ENCODE results near the gene CD1C. TPM values are rescaled to one million over a fixed set of nuclear protein-coding genes. Genes with fewer than 3 reads are reported as not detected.
"Not testable (repeated sequence)": the region's sequence is repeated elsewhere in the genome, so short reads cannot be mapped to it uniquely, and the experiment has no call there.

Gene CD1C
- polyA plus RNA-seq, 12 donors = 0.57 to 2.7 (median 0.94) TPM; not detected in 2

- no peak for DNase-seq
Observed at GRCh38 chr1:158328426-158328825, 38.7 kb downstream of the CD1C start.

GRCh38 chr1:158329300-158329699, 39.6 kb downstream of the CD1C start:
- DNase-seq = no peak

GRCh38 chr1:158329733-158330132, 40.0 kb downstream of the CD1C start:
- no peak for DNase-seq

GRCh38 chr1:158330391-158331105, 40.8 kb downstream of the CD1C start:
- DNase-seq = no peak

DNA sequence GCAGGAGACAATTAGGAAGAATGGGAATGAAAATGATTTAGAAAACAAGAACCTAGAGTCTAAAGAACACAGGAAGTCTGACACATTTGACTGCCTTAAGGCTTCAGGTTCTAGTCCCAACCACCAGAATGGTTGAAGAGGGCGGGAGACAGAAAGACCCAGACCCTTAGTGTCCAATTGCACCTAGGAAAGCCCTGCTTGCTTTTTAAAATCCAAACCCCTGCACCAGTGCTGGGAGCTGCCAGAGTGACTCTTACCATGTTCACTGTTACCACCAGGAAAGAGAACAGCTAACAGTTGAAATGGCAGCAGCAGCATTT, 41.3 kb downstream of the CD1C start:
- no peak for DNase-seq

- DNase-seq = no peak
Observed at GRCh38 chr1:158331481-158332150, 41.9 kb downstream of the CD1C start, which contains the start of gene CD1B. Gene CD1B (minus strand): TSS chr1:158331531. CDS start chr1:158331423, 108 bp downstream.

DNA sequence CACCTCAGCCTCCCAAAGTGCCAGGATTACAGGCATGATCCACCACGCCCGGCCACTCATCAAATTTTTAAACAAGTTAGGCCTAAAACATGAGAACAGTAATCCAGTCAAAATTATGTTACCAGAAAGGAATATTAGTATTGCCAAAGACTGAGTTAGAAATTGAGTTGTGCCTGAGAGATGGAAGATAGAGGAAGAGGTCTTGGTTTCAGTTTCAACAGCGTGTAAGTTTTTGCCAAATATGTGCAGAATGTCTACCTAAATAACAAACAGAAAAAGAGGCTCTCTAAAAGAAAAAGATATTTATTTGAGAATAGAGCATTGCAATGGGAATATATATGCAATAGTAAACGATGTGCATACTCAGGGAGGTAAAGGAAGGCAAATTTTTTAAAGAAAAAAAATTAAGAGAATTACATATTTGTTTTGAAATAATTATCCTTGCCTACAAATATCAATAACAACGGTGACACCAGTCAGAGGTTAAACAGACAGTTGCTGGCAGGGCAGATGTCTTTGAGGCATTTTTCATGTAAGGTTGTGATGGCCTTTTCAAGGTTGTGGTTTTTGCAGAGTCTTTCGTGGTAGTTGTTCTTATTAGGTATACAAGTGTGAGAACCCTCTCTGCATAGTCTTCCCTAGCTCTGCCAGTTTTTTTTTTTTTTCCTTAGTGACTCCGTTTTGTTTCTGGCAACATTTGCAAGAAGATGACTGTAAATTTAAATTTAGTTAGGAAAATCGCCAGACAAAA, 43.9 kb downstream of the CD1C start:
- no peak for DNase-seq

GRCh38 chr1:158334526-158335212, 44.9 kb downstream of the CD1C start:
- no peak for DNase-seq

DNA sequence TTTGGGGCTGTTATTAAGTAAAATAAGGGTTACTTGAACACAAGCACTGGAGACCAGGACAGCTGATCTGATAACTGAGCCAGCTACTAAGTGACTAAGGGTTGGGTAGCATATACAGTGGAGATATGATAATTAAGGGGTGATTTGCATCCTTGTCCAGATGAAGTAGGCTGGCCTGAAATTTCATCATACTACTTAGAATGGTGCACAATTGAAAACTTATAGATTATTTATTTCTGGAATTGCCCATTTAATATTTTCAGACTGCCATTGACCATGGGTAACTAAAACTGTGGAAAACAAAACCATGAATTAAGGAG, 45.5 kb downstream of the CD1C start:
- DNase-seq = no peak

DNA sequence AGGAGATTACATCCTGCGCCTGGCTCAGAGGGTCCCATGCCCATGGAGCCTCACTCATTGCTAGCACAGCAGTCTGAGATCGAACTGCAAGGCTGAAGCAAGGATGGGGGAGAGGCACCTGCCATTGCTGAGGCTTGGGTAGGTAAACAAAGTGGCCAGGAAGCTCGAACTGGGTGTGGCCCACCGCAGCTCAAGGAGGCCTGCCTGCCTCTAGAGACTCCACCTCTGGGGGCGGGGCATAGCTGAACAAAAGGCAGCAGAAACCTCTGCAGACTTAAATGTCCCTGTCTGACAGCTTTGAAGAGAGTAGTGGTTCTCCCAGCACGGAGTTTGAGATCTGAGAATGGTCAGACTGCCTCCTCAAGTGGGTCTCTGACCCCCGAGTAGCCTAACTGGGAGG, 46.7 kb downstream of the CD1C start:
- DNase-seq = not testable (repeated sequence)

Other genes starting within 250 kb of the CD1C start
- gene CD1D, start 109.0 kb upstream of the CD1C start, polyA plus RNA-seq (ENCODE audit: insufficient read length in 12 of 12) = 1 to 10 TPM in 9 of 12 donors, under 1 TPM in 1, not detected in 2; 0.83 to 2.7 (median 1.5) TPM
- gene CD1A, start 35.5 kb upstream of the CD1C start, polyA plus RNA-seq (ENCODE audit: insufficient read length in 12 of 12) = under 1 TPM in 4 of 12 donors, not detected in 8; 0.09 to 0.70 (median 0.28) TPM
- gene CD1B, start 41.6 kb downstream of the CD1C start, polyA plus RNA-seq (ENCODE audit: insufficient read length in 12 of 12) = under 1 TPM in 1 of 12 donors, not detected in 11; 0.12 TPM
- under 1 TPM in 2 of 12 donors, not detected in 10; 0.39 to 0.48 TPM for gene CD1E, start 64.0 kb downstream of the CD1C start, polyA plus RNA-seq (ENCODE audit: insufficient read length in 12 of 12)
- gene OR10T2, start 109.5 kb downstream of the CD1C start, polyA plus RNA-seq (ENCODE audit: insufficient read length in 12 of 12) = not detected
- gene OR10K2, start 136.3 kb downstream of the CD1C start, polyA plus RNA-seq (ENCODE audit: insufficient read length in 12 of 12) = not detected
- under 1 TPM in 4 of 12 donors, not detected in 8; 0.03 to 0.07 (median 0.05) TPM for gene OR10K1, start 171.9 kb downstream of the CD1C start, polyA plus RNA-seq (ENCODE audit: insufficient read length in 12 of 12)
- not detected for gene OR10R2, start 182.3 kb downstream of the CD1C start, polyA plus RNA-seq (ENCODE audit: insufficient read length in 12 of 12)

Data from muscle of arm (tissue), 12 donors.